K562 (cell line): ENCODE data around the gene PRPSAP2. TPM values are rescaled to one million over a fixed set of nuclear protein-coding genes. Genes with fewer than 3 reads are reported as not detected.

Experiments
- ATAC-seq: fragments of 200-7000 bp; cut with Tn5 transposase; 3 replicates; pipeline ENCODE4 v1.9.1; 2020; ENCODE audit warnings: moderate library complexity
- BruUV-seq: library from RNA; stranded (reverse); fragments of 400-500 nt; replicated peaks from 2 replicates; lab custom pipeline; 2021; lab: Mats Ljungman, UMichigan
- CTCF ChIA-PET: fragments of 300-600 bp; formaldehyde crosslinking; extraction: SDS; loops from one replicate; lab custom pipeline; 2021; ENCODE audit warnings: low intra/inter-chr PET ratio; lab: Yijun Ruan, JAX
- POLR2A ChIA-PET: fragments of 300-600, 350-650 bp; sonication (Branson Sonifier 250); formaldehyde crosslinking; extraction: SDS; loops from one replicate; lab custom pipeline; 2021; ENCODE audit warnings: antibody characterized with exemption, inconsistent platforms; lab: Yijun Ruan, JAX
- DNase-seq, 4 experiments: peaks; one replicate each; pipeline versions ENCODE4 v3.0.0 to v3.0.0-alpha.2; 2011 to 2018; ENCODE audit warnings: low spot score in 3 of 4, mixed read lengths in 3 of 4; ENCODE audit errors: extremely low read depth in 1 of 4
- FAIRE-seq: peaks from 2 replicates; lab custom pipeline; 2011; peaks lifted over from hg19 to GRCh38; lab: Jason Lieb, UNC
- H2AFZ ChIP-seq: 2 replicates; pipeline ENCODE4 v1.6.0; 2011; ENCODE audit warnings: low read depth, low read length, control low read depth, inconsistent platforms
- H3K27ac ChIP-seq: fragments of 200-600 bp; 3 replicates; pipeline ENCODE4 v1.8.0; 2011; ENCODE audit warnings: low read depth, mild to moderate bottlenecking, control low read depth, inconsistent platforms, low read length, moderate library complexity, mixed read lengths; ENCODE audit errors: extremely low read depth
- H3K27me3 ChIP-seq, 2 experiments: fragments of 300-600 bp in 1 of 2; 2 replicates in 1 of 2; 3 replicates in 1 of 2; pipeline versions ENCODE4 v1.6.0 to v1.8.0; 2011; ENCODE audit warnings: inconsistent platforms in 2 of 2, low read length in 2 of 2, mild to moderate bottlenecking in 1 of 2, mixed read lengths in 1 of 2, moderate library complexity in 1 of 2; ENCODE audit not compliant: control insufficient read depth in 2 of 2, insufficient read depth in 2 of 2
- H3K36me3 ChIP-seq: fragments of 300-600 bp; 3 replicates; pipeline ENCODE4 v1.8.0; 2011; ENCODE audit warnings: mild to moderate bottlenecking, low read length, inconsistent platforms; ENCODE audit not compliant: control insufficient read depth, insufficient read depth
- H3K4me1 ChIP-seq, 2 experiments: fragments of 200-600 bp in 1 of 2; replicated peaks in 1 of 2; 2 replicates in 1 of 2; 3 replicates in 1 of 2; pipeline versions ENCODE4 v1.5.1 to v1.8.0; 2011; ENCODE audit warnings: inconsistent platforms in 2 of 2, low read length in 2 of 2, mild to moderate bottlenecking in 1 of 2, mixed read lengths in 1 of 2, moderate library complexity in 1 of 2; ENCODE audit not compliant: control insufficient read depth in 2 of 2, insufficient read depth in 2 of 2
- H3K4me2 ChIP-seq: 2 replicates; pipeline ENCODE4 v1.6.1; 2011; ENCODE audit warnings: low read length, control low read depth, inconsistent platforms, mixed read lengths; ENCODE audit not compliant: insufficient read depth
- H3K4me3 ChIP-seq: fragments of 200-600 bp; sonication (generic), shearing (Covaris generic); 2 replicates; pipeline ENCODE4 v1.5.1; 2016; ENCODE audit warnings: control low read depth, inconsistent platforms
- H3K79me2 ChIP-seq: fragments of 200-600 bp; 3 replicates; pipeline ENCODE4 v1.8.0; 2011; ENCODE audit warnings: low read length, inconsistent platforms; ENCODE audit not compliant: control insufficient read depth, insufficient read depth
- H3K9ac ChIP-seq, 2 experiments: 2 replicates each; pipeline versions ENCODE4 v1.6.0 to v1.6.1; 2011; ENCODE audit warnings: low read depth in 2 of 2, low read length in 2 of 2, control low read depth in 1 of 2, inconsistent platforms in 1 of 2, mild to moderate bottlenecking in 1 of 2, mixed read lengths in 1 of 2; ENCODE audit not compliant: insufficient read depth in 1 of 2
- H3K9me1 ChIP-seq: one replicate; pipeline ENCODE4 v1.6.0; 2011; ENCODE audit warnings: inconsistent platforms, mild to moderate bottlenecking, low read length, moderate library complexity; ENCODE audit not compliant: control insufficient read depth, insufficient read depth
- H3K9me3 ChIP-seq: replicated peaks from 2 replicates; pipeline ENCODE4 v1.5.1; 2011; ENCODE audit warnings: low read depth, low read length, inconsistent platforms; ENCODE audit not compliant: control insufficient read depth, insufficient read depth
- H4K20me1 ChIP-seq: replicated peaks from 2 replicates; pipeline ENCODE4 v1.6.1; 2011; ENCODE audit warnings: low read length, inconsistent platforms, mixed read lengths; ENCODE audit not compliant: control insufficient read depth, insufficient read depth
- ATF3 ChIP-seq, 2 experiments: fragments of 450-650 bp in 1 of 2; sonication (generic) in 1 of 2; formaldehyde crosslinking in 1 of 2; IDR thresholded peaks in 1 of 2; conservative IDR thresholded peaks in 1 of 2; 2 replicates each; pipeline versions ENCODE4 v1.6.1 to v1.8.1; 2016 to 2023; ENCODE audit warnings: mild to moderate bottlenecking in 2 of 2, moderate library complexity in 2 of 2, inconsistent platforms in 1 of 2, missing genetic modification reagents in 1 of 2
- CBFB ChIP-seq: sonication (generic); formaldehyde crosslinking; IDR thresholded peaks from 2 replicates; pipeline ENCODE4 v1.4.0; 2020; ENCODE audit warnings: mild to moderate bottlenecking, missing genetic modification reagents
- CEBPG ChIP-seq, 3 experiments: fragments of 200-800 bp in 1 of 3; sonication (Bioruptor generic) in 1 of 3; sonication (generic) in 1 of 3; formaldehyde crosslinking in 1 of 3; IDR thresholded peaks in 2 of 3; conservative IDR thresholded peaks in 1 of 3; 2 replicates each; pipeline versions ENCODE4 v1.6.1 to v1.8.0; 2016 to 2022; ENCODE audit warnings: missing compliant biosample characterization in 2 of 3, missing genetic modification characterization in 2 of 3, mild to moderate bottlenecking in 1 of 3, missing genetic modification reagents in 1 of 3
- CREM ChIP-seq: IDR thresholded peaks from 2 replicates; pipeline ENCODE4 v1.6.1; 2014; ENCODE audit warnings: antibody characterized with exemption, low read depth
- DMBX1 ChIP-seq: fragments of 250-450 bp; sonication (Bioruptor Pico); IDR thresholded peaks from 2 replicates; pipeline ENCODE4 v1.8.0; 2022; ENCODE audit warnings: inconsistent platforms, mild to moderate bottlenecking, moderate library complexity, borderline replicate concordance
- ID3 ChIP-seq, 2 experiments: fragments of 250-450 bp in 1 of 2; fragments of 450-650 bp in 1 of 2; sonication (Bioruptor Pico) in 1 of 2; IDR thresholded peaks; 2 replicates each; pipeline versions ENCODE4 v1.6.1 to v1.8.0; 2016 to 2021; ENCODE audit warnings: mild to moderate bottlenecking in 2 of 2, moderate library complexity in 2 of 2, missing compliant biosample characterization in 1 of 2, missing genetic modification characterization in 1 of 2
- NKRF ChIP-seq: fragments of 450-650 bp; IDR thresholded peaks from 2 replicates; pipeline ENCODE4 v1.6.1; 2016; ENCODE audit warnings: borderline replicate concordance
- POLR2G ChIP-seq: fragments of 200-400 bp; formaldehyde crosslinking; IDR thresholded peaks from 2 replicates; pipeline ENCODE4 v1.6.1; 2017; ENCODE audit warnings: low read depth, mild to moderate bottlenecking, antibody characterized with exemption, low read length, moderate library complexity
- RBM25 ChIP-seq: fragments of 200-400 bp; formaldehyde crosslinking; IDR thresholded peaks from 2 replicates; pipeline ENCODE4 v1.6.1; 2018; ENCODE audit warnings: low read length, low read depth, moderate library complexity; ENCODE audit not compliant: severe bottlenecking
- STAT6 ChIP-seq: sonication (generic); formaldehyde crosslinking; IDR thresholded peaks from 2 replicates; pipeline ENCODE4 v1.8.1; 2023; ENCODE audit warnings: mild to moderate bottlenecking, missing genetic modification reagents
- TCF7 ChIP-seq: sonication (generic); IDR thresholded peaks from 2 replicates; pipeline ENCODE4 v1.6.1; 2016; ENCODE audit warnings: antibody characterized with exemption, borderline replicate concordance
- ZNF3 ChIP-seq: fragments of 250-450 bp; sonication (Bioruptor Pico); IDR thresholded peaks from 2 replicates; pipeline ENCODE4 v1.5.0; 2021; ENCODE audit warnings: mild to moderate bottlenecking, moderate library complexity
- WGBS: fragments of 100-300 bp; shearing (Covaris generic); methylation state at CpG from one replicate; pipeline ENCODE4 v1.1.6; 2016; ENCODE audit warnings: low coverage, mixed read lengths; ENCODE audit not compliant: insufficient coverage; ENCODE audit errors: missing lambda C conversion rate; 5-methylcytosine and 5-hydroxymethylcytosine counted together
- in situ Hi-C: fragments of 300-500 bp; cut with MboI; formaldehyde crosslinking; loops from 4 replicates; pipeline ENCODE4 v1.15.0; 2018; ENCODE audit warnings: inconsistent platforms, mixed read lengths
- intact Hi-C: fragments of 100-400 bp; cut with micrococcal nuclease; formaldehyde crosslinking; loops from 2 replicates; pipeline ENCODE4 v1.14.2; 2022
- polyA plus RNA-seq, 8 experiments: library from polyadenylated mRNA; depleted of rRNA in 4 of 8; stranded (reverse) in 5 of 8; unstranded in 3 of 8; fragments of >200 nt; fragmentation: Nextera tagmentation in 2 of 8; fragmentation: Illumina TruSeq in 1 of 8; extraction: Ambion mirVana in 2 of 8; extraction: Trizol in 1 of 8; gene quantifications; 2 replicates each; pipeline versions ENCODE4 v1.2.1 to v1.2.3, GENCODE V29; 2011 to 2014; ENCODE audit warnings: inconsistent platforms in 1 of 8, missing spikeins in 1 of 8
- total RNA-seq, 7 experiments: library from RNA; depleted of rRNA in 6 of 7; stranded (reverse); fragments of >200 nt in 6 of 7; fragmentation: Illumina TruSeq in 2 of 7; extraction: Trizol in 2 of 7; gene quantifications; 2 replicates each; pipeline versions ENCODE4 v1.2.1 to v1.2.3, GENCODE V29; 2011 to 2021; ENCODE audit warnings: low replicate concordance in 1 of 7

PRPSAP2 gene
- total and polyA plus RNA-seq, 9 of the 15 experiments (the other 6 are each of a cell fraction or from before 2014, with no cell fraction given), result 15.5 to 56.7 (median 35.7) TPM

GRCh38 chr17:18933102-18934058, 75.4 kb downstream of the PRPSAP2 start:
- no peak overlapping the region for H3K27ac ChIP-seq
- CTCF ChIA-PET, result no interaction called here
- intact Hi-C loops (loop anchor here (10.0 kb wide), 1 partner anchor 309 kb away; no protein-coding TSS in a partner anchor), in situ Hi-C loops (no loop called here)
- DNase-seq, result no peak
- H3K9ac ChIP-seq, result no peak overlapping the region
- H3K4me1 ChIP-seq, result peaks cover 0 to 3% of the 10 kb centered on the region in 2 experiments; a peak in 1 of 5 replicates
- H3K79me2 ChIP-seq, result no peaks in the 10 kb centered on the region
- 36% methylated on average over 12 of the region's 14 CpGs for WGBS
- no peak overlapping the region for H3K4me3 ChIP-seq
- no peak overlapping the region for H3K4me2 ChIP-seq
- no peak for ATAC-seq
- no peak overlapping the region for H2AFZ ChIP-seq
- no peaks in the 10 kb centered on the region for H3K27me3 ChIP-seq
- H4K20me1 ChIP-seq, result no peaks in the 10 kb centered on the region
- peaks cover 24% of the 10 kb centered on the region; the same call in 2 of the 3 replicates for H3K36me3 ChIP-seq
- no TSS peak for BruUV-seq
- FAIRE-seq, result no peak
- no peaks in the 10 kb centered on the region for H3K9me3 ChIP-seq
- H3K9me1 ChIP-seq, result no peaks in the 10 kb centered on the region
- POLR2A ChIA-PET, result interaction anchor here (1.5 kb wide), 1 partner anchor 11 kb away, joined by 3 read pairs; no protein-coding TSS in a partner anchor
- TF ChIP-seq ATF3 (IDR thresholded peaks at IDR 0.05) (peak; percentile 64), ATF3 (CRISPR knock-in tag; conservative IDR thresholded peaks at IDR 0.05) (no peak), NKRF (no peak), STAT6 (CRISPR knock-in tag) (no peak), CBFB (CRISPR knock-in tag) (no peak), ZNF3 (no peak), POLR2G (peak; percentile 55; the same call in 1 of the 2 replicates), DMBX1 (no peak), CREM (peak; percentile 51), ID3 (CRISPR knock-in tag; IDR thresholded peaks at IDR 0.05) (no peak), ID3 (tag; IDR thresholded peaks at IDR 0.05) (no peak), CEBPG (CRISPR knock-in tag; IDR thresholded peaks at IDR 0.05) (no peak), CEBPG (tag; conservative IDR thresholded peaks at IDR 0.05 in 1 of 2, IDR thresholded peaks at IDR 0.05 in 1 of 2) (no peak), RBM25 (peak; percentile 14), TCF7 (no peak)
